ENCODE results near the gene KCNC4.

- TF ChIP-seq CTCF (conservative IDR thresholded peaks at IDR 0.05; ENCODE audit: low read length) (no peak), EZH2phosphoT487 (IDR thresholded peaks at IDR 0.05; ENCODE audit: borderline replicate concordance, low read depth, low read length) (no peak)
Observed at GRCh38 chr1:110205156-110205555, 5.0 kb upstream of the KCNC4 start.
